Measurements from ENCODE around the gene C15orf61.

- TF ChIP-seq CTCF (IDR thresholded peaks at IDR 0.05): no peak
- TF ChIP-seq REST (IDR thresholded peaks at IDR 0.05; ENCODE audit: insufficient read depth in 1 of 2, low read depth in 2 of 2, low read length in 1 of 2): no peak
These were observed 21.8 kb downstream of the C15orf61 start, which contains the start of gene MAP2K5 for GRCh38 chr15:67542420-67543347.

Measured in Panc1 (cell line).